Transverse colon (tissue), 4 donors: Measurements from ENCODE around the gene AFF1.

ENCODE experiments used
- EP300 ChIP-seq: sonication (generic); formaldehyde crosslinking; IDR thresholded peaks from one replicate; pipeline ENCODE4 v1.6.1; 2017; ENCODE audit warnings: antibody characterized with exemption, low read depth
- POLR2A ChIP-seq: fragments of 450-650 bp; IDR thresholded peaks from one replicate; pipeline ENCODE4 v1.6.1; 2016; ENCODE audit warnings: antibody characterized with exemption, mild to moderate bottlenecking, moderate library complexity
- POLR2AphosphoS5 ChIP-seq, 3 donors: sonication (generic); formaldehyde crosslinking; IDR thresholded peaks; one replicate each; pipeline ENCODE4 v1.6.1; 2016; ENCODE audit warnings: antibody characterized with exemption in 3 of 3
- TF ChIP-seq, protein P1 (sequence below), 5 experiments: fragments of 200-600 bp in 3 of 5; fragments of 450-650 bp in 2 of 5; sonication (generic) in 3 of 5; IDR thresholded peaks; 1 replicate in 2 of 5; 2 replicates in 3 of 5; pipeline ENCODE4 v1.5.1; 2016 to 2017; ENCODE audit warnings: antibody characterized with exemption in 5 of 5, inconsistent platforms in 3 of 5, mild to moderate bottlenecking in 2 of 5, moderate library complexity in 1 of 5

DNA sequence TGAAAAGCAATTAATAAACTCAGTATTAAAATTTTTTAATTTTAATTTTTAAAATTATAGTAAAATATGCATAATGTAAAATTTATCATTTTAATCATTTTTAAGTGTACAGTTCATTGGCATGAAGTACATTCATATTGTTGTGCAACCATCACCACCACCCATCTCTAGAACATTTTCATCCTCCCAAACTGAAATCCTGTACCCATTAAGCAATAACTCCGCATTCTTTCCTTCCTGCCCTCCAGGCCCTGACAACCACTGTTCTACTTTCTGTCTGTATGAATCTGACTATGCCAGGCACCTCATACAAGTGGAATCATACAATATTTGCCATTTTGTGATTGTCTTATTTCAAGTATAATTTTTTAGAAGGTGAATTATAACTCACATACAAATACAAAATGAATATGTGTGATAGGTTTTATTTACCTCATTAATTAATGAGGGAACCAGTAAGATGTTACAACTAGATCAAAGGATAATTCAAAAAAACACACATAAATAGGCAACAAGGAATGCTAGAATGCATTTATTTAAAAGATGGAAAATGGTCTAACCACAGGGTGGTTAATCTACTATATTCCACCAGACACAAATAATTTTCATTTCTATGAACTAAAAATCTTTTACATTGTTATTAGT, 13.1 kb upstream of the AFF1 start:
- TF ChIP-seq, protein P1, sequence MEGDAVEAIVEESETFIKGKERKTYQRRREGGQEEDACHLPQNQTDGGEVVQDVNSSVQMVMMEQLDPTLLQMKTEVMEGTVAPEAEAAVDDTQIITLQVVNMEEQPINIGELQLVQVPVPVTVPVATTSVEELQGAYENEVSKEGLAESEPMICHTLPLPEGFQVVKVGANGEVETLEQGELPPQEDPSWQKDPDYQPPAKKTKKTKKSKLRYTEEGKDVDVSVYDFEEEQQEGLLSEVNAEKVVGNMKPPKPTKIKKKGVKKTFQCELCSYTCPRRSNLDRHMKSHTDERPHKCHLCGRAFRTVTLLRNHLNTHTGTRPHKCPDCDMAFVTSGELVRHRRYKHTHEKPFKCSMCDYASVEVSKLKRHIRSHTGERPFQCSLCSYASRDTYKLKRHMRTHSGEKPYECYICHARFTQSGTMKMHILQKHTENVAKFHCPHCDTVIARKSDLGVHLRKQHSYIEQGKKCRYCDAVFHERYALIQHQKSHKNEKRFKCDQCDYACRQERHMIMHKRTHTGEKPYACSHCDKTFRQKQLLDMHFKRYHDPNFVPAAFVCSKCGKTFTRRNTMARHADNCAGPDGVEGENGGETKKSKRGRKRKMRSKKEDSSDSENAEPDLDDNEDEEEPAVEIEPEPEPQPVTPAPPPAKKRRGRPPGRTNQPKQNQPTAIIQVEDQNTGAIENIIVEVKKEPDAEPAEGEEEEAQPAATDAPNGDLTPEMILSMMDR (IDR thresholded peaks at IDR 0.05) = no peak
- TF ChIP-seq POLR2A = no peak
- TF ChIP-seq EP300 = no peak
- TF ChIP-seq POLR2AphosphoS5 (IDR thresholded peaks at IDR 0.05) = no peak
